Endometrial microvascular endothelial cells (primary cell): Measurements from ENCODE around the gene HCN3. TPM values are rescaled to one million over a fixed set of nuclear protein-coding genes. Genes with fewer than 3 reads are reported as not detected.

Experiments
- in situ Hi-C: cut with HindIII; loops from 2 replicates; pipeline ENCODE4 v1.10.0; 2017; ENCODE audit warnings: low sequenced_read_pairs, low pct_unique_long_range_greater_than_20kb; ENCODE audit errors: inconsistent ontology term
- total RNA-seq: library from RNA; depleted of rRNA; stranded (reverse); fragments of >200 nt; gene quantifications from one replicate; pipeline ENCODE4 v1.2.3, GENCODE V29; 2015; ENCODE audit errors: inconsistent ontology term

The HCN3 gene
- total RNA-seq, 1 donor from 2014 or later: 0.19 TPM

DNA sequence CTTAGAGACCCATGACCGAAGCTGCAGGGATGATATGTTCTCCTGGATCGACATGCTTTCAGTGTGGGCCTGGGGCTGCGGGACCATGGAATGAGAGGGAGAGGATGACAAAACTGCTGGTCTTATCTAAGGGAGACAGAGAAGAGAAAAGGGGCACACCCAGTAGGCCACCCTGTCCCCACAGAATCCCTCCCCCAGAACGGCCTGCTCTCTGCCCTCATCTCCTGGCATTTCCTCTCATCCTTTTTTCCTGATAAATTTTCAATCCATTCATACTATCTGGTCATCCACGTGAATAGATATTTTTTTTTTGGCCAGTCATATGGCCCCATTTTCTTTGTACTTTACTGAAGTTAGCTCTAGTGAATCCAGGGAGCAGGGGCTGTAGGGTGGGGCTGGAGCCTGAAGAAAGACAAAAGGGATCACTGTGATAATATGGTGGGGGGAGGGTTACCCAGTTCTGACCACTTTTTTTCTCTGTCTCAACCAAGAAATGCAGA, 24.1 kb downstream of the HCN3 start, which contains the start of gene PKLR:
Gene PKLR (minus strand): TSS at position 97 of the 500 bp plus-strand sequence. CDS start 43 bp downstream, at position 54.
- in situ Hi-C loops: no loop called here

DNA sequence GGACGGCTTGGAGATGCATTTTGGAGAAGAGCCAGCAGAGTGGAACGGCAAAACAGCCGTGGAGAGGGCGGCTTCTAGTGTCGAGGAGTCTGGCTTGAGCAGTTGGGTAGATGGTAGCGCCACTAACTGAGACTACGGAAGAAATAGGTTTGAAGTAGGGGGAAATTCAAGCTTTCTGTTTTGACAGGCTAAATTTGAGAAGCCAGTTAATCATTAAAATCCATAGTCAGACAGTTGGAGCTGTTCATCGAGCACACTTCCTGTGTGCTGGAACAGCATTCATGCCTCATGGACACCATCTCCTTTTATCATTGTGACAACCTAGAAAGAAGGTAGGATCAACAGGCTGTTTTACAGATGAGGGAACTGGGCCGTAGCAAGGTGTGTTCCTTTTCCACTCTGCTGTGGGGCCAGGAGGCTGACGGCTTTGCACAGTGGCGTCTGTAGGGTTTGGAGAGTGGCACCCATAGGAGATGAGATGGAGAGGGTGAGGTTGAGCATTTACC, 27.3 kb downstream of the HCN3 start:
- in situ Hi-C loops: no loop called here

DNA sequence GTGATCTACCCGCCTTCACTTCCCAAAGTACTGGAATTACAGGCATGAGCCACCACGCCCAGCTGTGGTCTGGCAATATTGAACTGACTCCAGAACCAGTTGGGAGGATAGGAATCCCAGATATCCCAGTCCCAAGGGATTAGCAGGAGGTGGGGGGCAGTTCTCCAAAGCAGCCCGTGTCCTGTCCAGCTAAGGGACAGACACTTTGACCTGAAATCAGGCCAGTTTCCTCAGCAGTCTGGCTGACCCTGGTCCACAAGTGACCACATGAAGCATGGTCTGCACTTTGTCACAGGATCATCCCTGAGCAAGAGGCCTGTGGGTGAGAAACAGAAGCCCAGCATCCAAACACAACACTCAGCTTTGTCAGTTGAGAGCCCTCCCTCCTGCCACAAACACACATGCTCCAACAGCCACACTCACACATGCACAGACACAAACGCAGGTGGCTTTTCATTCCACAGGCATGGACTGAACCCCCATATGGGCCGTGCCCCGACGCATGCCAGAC, 28.7 kb downstream of the HCN3 start:
- in situ Hi-C loops: no loop called here

DNA sequence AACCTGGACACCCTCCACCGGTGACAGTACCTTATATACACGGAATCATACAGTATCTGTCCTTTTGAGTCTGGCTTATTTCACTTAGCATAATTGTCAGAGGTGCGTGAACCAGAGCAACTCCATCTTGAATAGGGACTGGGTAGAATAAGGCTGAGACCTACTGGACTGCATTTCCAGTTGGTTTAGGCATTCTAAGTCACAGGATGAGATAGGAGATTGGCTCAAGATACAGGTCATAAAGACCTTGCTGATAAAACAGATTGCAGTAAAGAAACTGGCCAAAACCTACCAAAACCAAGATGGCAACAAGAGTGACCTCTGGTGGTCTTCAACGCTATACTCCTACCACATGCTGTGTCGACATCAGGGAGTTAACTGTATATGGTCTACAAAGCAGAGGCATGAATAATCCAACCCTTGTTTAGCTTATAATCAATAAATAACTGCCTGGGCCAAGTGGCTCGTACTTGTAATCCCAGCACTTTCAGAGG, 30.0 kb downstream of the HCN3 start:
- in situ Hi-C loops: no loop called here

DNA sequence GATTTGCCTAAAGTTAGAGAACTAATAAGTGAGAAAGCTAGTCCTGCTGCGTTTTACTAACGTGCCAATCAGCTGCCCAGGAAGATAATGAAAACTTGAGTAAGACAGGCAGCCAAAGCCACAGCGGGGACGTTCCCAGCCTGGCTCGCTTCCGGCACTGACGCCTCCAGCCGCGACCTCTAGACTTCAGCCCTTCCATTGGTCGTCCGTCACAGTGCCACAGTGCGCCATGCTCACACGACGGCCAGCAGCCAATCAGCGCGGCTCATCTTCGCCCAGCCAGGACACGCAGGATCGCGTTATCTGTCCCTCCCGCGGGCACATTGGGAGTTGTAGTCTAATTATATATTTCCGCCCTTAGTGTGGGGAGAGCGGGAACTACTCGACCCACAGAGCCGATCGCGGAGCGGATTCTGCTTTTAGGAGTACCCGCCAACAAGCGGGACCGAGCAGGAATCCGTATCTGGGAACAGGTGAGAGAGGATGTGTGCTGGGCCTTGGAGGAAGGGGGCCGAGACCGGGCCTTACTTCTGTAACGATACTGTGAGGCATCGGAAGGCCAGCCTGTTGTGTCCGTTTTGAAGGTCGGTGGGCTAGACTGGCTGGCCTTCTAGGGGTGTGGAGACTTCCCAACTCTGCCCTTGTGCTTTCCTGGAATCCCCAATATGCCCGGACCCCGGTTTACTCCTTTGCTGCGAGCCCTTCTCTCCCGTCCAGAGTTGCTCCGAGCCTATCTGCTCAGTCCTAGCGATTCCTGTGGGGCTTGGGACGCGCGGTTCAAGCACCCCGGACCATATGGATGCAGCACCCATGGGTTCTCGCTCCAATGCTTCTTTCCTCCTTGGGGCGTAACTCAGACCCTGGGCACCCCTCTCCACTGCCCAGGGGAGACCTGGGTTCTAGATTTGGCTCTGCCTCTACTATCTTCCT, 31.5 kb downstream of the HCN3 start, which contains the start of gene FDPS:
Gene FDPS (plus strand): TSS at position 374 of the 930 bp plus-strand sequence. CDS start 924 bp downstream, outside the sequence.
- in situ Hi-C loops: no loop called here

DNA sequence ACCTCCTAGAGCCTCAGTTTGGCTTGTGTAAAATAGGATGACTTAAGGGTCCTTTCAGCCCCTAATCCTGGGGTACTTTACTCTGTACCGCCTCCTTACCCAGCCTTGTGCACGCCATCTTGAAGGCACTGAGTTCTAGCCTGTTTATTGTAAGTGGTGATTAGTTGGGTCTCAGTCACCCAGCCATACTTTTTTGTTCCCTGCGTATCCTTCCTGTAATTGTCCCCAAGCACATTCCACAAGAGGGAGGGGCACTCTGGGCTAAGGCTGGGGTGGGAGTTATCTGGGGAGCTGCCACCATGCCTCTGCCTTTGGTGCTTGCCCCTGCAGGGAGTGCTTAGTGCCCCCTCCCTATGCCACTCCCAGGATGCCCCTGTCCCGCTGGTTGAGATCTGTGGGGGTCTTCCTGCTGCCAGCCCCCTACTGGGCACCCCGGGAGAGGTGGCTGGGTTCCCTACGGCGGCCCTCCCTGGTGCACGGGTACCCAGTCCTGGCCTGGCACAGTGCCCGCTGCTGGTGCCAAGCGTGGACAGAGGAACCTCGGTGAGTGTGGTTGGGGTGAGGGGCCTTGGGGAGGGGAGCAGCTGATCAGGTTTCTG, 32.3 kb downstream of the HCN3 start:
- in situ Hi-C loops: no loop called here

DNA sequence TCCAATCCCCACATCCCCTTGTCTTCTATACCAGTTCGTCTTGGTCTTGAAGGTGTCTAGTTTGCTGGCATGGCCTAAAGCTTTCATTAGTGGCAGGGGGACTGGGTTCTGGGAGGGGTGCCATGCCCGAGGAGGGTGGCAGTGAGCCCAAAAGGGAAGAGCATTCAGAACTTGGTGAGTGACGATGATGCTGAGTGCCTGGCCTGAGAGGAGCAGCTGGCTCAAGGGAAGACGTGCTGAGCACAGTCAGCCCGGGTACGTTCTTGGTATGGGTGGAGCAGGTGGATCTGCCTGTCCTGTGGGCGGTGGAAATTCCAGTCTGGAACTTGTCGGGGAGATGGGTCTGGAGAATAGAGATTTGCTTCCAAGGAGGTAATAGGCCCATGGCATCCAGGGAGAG, 36.0 kb downstream of the HCN3 start:
- in situ Hi-C loops: no loop called here

DNA sequence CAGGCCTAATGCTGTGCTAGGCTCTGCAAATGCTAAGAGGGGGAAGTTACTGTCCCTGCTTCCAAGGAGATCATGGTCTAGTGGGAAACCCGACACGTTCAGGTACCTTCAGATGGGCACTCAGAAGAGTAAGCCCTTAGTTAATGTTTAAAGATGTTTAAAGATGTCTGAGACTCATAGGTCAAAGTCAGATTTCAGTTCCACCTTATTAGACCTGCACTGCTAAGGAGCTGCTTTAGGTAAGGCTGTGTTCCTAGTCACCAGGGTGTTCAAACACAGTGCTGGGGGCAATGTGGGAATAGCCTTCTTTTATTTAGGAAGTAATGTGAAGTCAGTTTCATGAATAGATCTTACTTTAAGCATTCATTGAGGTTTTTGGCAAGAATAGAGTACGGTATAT, 39.7 kb downstream of the HCN3 start:
- in situ Hi-C loops: no loop called here

DNA sequence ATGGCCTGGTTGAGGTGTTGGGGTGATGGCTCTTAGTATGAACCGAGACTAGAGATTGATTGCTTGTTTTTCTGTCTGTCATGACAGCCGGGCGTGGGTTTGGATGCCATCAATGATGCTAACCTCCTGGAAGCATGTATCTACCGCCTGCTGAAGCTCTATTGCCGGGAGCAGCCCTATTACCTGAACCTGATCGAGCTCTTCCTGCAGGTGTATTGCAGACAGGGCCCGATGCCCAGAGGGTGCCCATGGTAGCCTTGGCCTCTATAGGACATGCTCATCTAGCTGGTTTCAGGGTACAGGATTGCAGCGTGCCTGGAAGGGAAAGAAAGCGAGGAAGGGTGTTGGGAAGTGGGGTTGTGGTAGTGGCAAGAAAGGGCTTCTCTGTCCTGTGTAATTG, 40.8 kb downstream of the HCN3 start:
- in situ Hi-C loops: no loop called here

DNA sequence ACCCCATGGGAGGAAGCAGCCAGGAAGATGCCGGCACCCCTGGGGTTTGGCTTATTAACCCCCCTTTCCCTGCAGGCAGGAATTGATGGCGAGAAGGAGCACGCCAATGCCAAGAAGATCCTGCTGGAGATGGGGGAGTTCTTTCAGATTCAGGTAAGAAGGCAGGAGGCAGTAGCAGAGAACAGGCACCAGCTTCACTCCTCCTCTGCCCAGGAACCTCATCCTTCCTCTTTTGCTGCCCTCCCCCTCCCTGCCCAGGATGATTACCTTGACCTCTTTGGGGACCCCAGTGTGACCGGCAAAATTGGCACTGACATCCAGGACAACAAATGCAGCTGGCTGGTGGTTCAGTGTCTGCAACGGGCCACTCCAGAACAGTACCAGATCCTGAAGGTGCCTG, 42.3 kb downstream of the HCN3 start:
- in situ Hi-C loops: no loop called here

DNA sequence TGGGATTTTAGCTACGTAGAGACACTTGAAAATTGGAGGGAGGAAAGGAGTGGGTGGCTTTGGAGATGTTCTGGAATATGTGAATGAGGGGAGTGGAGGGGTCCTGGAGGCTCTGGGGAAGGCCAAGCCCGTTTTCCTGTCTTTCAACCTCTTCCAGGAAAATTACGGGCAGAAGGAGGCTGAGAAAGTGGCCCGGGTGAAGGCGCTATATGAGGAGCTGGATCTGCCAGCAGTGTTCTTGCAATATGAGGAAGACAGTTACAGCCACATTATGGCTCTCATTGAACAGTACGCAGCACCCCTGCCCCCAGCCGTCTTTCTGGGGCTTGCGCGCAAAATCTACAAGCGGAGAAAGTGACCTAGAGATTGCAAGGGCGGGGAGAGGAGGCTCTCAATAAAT, 43.0 kb downstream of the HCN3 start:
- in situ Hi-C loops: no loop called here

DNA sequence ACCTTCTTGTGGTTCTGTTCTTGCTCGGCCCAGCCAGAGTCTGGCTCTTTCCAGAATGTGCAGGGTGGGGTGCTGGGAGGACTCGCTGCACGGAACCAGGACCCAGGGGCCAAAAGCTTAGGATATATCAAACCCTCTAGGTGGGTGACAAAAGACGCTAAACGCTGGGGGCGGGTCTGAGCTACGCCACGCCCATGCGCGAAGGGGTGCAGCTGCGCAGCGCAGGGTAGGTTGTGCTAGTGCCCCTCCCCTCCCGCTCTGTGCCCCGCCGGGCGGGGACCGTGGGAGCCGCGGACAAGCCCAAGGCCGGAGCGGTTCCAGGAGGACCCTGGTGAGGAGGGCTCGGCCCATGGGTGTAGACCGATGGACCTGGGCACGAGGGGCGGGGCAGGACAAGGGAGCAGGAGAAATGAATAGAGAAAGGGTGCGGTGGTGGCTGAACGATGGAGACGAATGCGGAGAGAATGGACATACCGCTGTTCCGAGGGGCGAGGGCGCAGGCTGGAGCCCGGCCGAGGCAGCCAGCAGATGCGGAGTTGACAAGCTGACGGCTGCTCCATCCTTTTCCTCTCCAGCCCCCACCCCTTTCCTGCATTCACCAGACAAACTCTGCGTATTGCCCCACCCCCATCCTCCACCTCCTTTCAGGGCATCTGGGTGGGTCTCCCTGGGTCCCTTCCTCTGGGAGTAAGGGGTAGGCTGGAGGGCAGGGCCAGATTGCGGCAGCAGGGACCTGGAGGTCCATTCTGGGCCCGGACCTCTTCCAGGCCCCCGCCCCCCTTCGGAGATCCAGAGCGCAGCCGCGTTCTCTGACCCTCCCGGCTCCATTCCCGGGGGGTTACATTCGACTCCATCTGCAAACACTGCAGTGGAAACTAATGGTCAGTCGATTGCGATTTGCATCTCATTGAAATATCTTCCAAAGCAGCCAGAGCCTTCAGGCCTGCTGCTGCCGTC, 43.7 kb downstream of the HCN3 start, which contains the start of gene RUSC1:
Gene RUSC1 (plus strand): TSS at position 234 of the 957 bp plus-strand sequence. CDS start 880 bp downstream, outside the sequence.
- in situ Hi-C loops: no loop called here

DNA sequence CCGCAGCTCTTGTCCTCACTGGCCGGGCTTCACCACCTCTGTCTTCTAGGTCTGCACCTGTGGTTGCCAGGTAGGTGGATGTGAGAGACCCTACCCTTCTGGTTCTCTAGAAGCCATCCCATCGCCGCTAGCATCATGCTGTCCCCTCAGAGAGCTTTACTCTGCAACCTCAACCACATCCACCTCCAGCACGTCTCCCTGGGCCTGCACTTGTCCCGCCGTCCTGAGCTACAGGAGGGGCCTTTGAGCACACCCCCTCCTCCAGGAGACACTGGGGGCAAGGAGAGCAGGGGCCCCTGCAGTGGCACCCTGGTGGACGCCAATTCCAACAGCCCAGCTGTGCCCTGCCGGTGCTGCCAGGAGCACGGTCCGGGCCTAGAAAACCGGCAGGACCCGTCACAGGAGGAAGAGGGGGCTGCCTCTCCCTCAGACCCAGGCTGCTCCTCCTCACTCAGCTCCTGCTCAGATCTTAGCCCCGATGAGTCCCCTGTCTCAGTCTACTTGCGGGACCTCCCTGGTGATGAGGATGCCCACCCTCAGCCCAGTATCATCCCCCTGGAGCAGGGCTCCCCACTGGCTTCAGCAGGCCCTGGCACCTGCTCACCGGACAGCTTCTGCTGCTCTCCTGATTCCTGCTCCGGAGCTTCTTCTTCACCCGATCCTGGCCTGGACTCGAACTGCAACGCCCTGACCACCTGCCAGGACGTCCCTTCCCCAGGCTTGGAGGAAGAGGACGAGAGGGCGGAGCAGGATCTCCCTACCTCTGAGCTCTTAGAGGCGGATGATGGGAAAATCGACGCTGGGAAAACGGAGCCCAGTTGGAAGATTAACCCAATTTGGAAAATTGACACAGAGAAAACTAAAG, 44.6 kb downstream of the HCN3 start:
- in situ Hi-C loops: no loop called here

DNA sequence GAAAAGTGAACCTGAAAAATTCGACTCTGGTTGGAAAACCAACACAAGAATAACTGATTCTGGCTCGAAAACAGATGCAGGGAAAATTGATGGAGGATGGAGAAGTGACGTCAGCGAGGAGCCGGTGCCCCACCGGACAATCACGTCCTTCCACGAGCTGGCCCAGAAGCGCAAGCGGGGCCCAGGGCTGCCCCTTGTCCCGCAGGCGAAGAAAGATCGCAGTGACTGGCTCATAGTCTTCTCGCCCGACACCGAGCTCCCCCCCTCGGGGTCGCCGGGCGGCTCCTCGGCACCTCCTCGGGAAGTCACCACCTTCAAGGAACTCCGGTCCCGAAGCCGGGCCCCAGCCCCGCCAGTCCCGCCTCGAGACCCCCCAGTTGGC, 45.3 kb downstream of the HCN3 start:
- in situ Hi-C loops: no loop called here

DNA sequence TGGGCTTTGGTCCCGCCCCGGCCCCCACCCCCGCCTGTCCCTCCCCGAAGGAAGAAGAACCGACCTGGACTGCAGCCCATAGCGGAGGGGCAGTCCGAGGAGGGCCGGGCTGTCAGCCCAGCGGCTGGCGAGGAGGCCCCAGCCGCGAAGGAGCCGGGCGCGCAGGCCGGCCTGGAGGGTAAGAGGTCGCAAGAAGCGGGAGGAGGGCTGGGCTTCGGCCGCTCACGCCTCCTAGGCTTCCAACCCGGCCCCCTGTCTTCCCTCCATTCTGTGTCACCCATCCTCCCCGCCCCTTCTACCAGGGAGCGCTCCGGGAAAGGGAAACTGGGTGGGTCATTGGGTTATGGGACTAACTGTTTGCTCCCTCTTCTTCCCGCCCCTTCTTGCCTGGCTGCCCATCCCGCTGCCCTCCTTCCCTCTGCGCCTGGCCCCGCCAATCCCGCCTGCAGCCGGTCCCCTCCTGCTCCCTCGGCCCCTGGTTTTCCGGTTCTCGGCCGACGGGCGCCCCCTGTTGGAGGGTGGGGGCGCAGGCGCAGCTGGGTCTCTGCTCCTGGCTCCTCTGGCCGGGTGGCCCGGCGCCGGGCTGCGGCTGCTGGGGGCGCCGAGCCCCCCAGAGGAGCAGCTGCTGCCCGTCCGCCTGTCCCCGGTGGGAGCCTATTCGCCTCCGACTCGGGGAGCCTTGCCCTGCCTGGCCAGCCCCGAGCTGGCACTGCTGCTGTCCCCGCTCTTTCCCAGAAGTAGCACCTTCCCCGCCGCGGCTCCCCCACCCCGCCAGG, 45.9 kb downstream of the HCN3 start:
- in situ Hi-C loops: no loop called here

DNA sequence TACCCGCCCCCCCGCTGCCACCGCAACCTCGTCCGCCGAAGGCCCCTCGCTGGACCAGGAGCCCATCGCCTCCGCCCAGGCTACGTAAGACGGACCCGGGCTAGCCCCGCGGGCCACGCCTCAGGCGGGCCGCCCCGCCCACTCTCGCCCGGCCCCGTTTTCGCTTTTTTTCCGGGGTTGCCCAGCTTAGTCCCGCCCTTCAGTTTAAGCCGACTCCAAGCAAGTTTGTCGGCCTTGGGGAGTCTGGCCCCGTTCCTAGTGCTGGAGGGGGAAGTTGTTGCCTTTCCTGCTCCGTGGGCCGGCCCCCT, 46.4 kb downstream of the HCN3 start:
- in situ Hi-C loops: no loop called here
